ENCODE data around the gene CHD2.
"Not testable (repeated sequence)": the region's sequence is repeated elsewhere in the genome, so short reads cannot be mapped to it uniquely, and the experiment has no call there.

The CHD2 gene

DNA sequence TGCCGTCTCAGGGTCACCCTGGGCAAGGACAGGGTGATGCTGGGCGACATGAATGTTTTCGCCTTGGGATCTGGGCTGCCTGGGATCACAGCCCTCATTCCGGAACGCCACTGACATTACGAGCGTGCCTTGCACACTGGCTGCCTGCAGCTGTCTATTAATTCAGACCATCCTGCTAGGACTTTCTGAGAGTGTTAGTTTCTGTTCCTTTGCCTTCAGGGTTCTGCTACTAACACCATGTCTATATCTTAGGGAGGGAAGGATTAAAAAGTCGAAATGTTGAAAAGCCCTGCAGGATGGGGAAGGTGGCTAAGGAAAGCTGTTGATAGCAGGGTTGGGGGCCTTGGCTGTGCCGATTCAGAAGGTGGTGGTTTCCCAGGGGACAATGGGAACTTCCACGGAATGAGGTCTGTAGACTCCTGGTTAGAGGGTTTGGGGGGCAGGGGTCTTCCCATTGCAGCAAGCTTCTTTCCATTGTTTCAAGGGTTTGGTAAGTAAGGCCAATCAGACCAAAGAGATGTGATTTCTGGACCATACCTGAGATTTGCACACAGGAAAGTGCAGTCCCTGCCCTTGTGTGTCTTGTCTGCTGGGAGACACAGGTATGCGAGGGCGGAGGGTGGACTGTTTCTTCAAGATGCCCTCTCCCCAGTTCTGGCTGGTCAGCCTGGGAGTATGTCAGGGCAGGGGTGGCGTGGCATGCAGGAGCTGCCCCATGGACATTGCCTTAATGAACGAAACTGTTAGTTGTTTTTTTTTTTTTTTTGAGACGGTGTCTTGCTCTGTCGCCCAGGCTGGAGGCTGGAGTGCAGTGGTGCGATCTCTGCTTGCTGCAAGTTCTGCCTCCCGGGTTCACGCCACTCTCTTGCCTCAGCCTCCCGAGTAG is 137.9 kb downstream of the CHD2 start:
- TF ChIP-seq, protein P1, sequence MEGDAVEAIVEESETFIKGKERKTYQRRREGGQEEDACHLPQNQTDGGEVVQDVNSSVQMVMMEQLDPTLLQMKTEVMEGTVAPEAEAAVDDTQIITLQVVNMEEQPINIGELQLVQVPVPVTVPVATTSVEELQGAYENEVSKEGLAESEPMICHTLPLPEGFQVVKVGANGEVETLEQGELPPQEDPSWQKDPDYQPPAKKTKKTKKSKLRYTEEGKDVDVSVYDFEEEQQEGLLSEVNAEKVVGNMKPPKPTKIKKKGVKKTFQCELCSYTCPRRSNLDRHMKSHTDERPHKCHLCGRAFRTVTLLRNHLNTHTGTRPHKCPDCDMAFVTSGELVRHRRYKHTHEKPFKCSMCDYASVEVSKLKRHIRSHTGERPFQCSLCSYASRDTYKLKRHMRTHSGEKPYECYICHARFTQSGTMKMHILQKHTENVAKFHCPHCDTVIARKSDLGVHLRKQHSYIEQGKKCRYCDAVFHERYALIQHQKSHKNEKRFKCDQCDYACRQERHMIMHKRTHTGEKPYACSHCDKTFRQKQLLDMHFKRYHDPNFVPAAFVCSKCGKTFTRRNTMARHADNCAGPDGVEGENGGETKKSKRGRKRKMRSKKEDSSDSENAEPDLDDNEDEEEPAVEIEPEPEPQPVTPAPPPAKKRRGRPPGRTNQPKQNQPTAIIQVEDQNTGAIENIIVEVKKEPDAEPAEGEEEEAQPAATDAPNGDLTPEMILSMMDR (IDR thresholded peaks at IDR 0.05; ENCODE audit: low read depth, low read length) = no peak
- H3K4me3 ChIP-seq (ENCODE audit: low read depth, low read length) = no peak overlapping the region
- in situ Hi-C loops (cut with HindIII; ENCODE audit: low sequenced_read_pairs) = no loop called here
- no peak for DNase-seq (ENCODE audit: low read depth, low spot score)

DNA sequence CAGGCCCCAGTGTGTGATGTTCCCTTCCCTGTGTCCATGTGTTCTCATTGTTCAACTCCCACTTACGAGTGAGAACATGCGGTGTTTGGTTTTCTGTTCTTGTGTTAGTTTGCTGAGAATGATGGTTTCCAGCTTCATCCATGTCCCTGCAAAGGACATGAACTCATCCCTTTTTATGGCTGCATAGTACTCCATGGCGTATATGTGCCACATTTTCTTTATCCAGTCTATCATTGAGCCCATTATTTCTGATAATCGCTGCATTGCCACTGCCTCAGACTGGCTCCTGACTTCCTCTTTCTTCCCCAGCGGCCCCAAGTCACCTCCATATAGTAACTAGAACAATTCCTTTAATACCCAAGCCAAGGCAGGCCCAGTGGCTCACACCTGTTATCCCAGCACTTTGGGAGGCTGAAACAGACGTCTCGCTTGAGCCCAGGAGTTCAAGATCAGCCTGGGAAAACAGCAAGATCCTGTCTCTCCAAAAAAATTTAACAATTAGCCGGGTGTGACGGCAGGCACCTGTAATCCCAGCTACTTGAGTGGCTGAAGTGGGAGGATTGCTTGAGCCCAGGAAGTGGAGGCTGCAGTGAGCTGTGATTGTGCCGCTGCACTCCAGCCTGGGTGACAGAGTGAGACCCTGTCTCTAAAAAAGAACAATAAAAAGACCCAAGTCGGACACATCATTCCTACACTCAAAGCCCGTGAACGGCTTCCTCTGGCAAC is 139.6 kb downstream of the CHD2 start:
- in situ Hi-C loops (cut with HindIII; ENCODE audit: low sequenced_read_pairs); H3K4me3 ChIP-seq (ENCODE audit: low read depth, low read length); DNase-seq (ENCODE audit: low read depth, low spot score): not testable (repeated sequence)

DNA sequence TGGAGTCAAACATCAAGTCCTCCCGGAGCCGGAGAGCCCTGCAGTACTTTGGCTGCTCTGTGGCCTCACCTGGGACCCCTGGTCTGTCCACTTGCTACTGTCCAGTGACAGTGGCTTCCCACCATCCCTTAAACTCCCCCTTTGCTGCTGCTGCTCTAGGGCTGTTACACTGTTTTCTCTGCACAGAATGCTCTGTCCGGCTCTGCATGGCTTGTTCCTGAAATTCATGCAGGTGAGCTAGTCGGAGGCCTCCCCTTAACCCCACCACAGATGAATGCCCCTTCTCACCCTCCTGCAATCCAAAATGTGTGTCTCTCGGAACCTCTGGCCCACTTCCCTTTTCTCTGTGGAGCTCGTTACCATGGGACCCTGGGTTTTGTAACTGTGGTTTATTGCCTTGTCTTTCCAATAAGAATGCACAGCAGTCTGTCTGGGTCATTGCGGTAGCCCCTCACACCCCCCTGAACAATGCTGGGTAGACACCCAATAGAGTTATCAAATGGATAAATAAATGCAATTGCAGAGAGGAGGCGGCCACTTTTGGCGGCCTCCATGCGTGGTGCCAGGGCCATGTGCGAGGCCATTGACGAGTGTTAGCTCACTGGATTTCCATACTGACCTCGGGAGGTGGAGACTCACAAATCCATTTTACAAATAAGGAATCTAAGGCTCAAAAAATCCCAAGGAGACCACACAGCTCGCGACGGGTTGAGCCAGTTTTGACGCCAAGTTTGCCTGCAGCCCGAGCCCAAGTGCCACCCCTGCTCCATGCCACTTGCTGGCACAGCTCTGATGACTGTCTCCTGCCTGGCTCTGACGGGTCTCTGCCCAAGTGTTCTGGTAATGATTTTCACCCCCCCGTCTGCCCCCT is 140.4 kb downstream of the CHD2 start:
- in situ Hi-C loops (cut with HindIII; ENCODE audit: low sequenced_read_pairs) = no loop called here
- TF ChIP-seq, protein P1 (IDR thresholded peaks at IDR 0.05; ENCODE audit: low read depth, low read length) = no peak
- no peak for DNase-seq (ENCODE audit: low read depth, low spot score)
- H3K4me3 ChIP-seq (ENCODE audit: low read depth, low read length) = no peak overlapping the region

DNA sequence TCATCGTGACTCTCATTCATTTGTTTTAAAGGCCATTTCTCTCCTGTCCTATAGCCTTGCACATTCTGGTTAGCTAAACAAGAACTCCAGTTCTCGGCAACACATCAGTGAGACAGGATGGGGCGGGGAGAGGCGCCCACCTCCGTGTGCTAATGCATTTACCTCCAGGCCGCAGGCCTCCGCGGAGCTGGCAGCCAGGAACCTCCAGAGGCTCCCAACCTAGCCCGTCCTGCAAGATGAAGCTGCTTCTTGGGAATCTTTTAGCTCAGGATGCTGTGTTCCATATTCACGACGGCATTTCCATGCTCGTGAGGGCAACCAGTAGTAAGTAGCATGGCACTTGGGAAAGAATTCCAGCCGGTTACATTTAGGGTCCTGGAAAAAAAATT is 141.0 kb downstream of the CHD2 start:
- in situ Hi-C loops (cut with HindIII; ENCODE audit: low sequenced_read_pairs) = no loop called here
- TF ChIP-seq, protein P1 (IDR thresholded peaks at IDR 0.05; ENCODE audit: low read depth, low read length) = no peak

DNA sequence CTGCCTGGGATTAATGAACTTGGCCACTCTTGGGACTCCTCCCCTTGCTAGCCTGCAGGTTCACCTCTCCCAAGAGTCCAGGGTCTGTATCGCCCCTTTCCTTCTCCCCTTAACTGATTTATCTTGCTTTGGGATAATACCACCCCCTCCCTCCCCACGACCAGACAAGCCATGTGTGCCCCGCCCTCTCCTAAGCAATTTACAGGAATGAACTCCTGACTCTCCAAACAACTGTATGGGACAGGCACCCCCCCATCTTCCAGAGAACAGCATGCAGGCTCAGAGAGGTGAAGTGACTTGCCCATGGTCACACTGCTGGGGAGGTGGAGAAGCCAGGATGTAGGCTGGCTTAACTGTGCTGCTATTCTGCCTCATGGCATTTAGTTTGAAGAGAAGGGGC is 142.1 kb downstream of the CHD2 start:
- no peak for DNase-seq (ENCODE audit: low read depth, low spot score)
- no peak overlapping the region for H3K4me3 ChIP-seq (ENCODE audit: low read depth, low read length)
- in situ Hi-C loops (cut with HindIII; ENCODE audit: low sequenced_read_pairs) = no loop called here
- TF ChIP-seq, protein P1 (IDR thresholded peaks at IDR 0.05; ENCODE audit: low read depth, low read length) = no peak

More for the DNA sequence above, 141.0 kb downstream of the CHD2 start:
- no peak overlapping the region for H3K4me3 ChIP-seq (ENCODE audit: low read depth, low read length)
- no peak for DNase-seq (ENCODE audit: low read depth, low spot score)

DNA sequence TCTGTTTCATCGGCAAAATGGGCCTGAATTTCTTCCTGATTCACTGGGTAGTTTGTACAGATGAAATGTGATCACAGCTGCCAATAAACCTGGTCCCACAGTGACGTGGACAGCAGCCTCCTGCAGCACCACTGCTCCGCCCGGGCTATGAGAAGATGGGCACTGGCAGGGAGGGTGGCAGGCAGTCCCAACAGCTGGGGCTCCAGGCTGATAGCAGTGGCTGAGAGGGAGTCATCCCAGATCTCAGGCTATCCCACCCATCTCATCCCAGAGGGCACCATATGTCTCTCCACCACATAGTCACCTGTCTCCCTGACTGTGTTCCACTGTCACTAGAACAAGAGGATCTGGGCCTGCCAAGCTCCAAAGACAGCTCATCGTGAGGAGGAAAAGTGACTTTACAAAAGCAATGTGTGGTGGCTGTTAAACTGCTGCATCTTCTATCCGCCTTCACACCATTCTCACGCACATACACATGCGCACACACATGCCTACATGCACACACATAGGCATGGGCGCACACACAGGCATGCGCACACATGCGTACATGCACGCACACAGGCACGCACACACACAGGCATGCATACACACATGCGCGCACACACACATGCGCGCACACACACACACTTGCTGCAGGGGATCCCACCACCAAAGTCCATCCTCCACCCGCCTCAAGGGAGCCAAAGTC is 142.7 kb downstream of the CHD2 start:
- no peak overlapping the region for H3K4me3 ChIP-seq (ENCODE audit: low read depth, low read length)
- TF ChIP-seq, protein P1 (IDR thresholded peaks at IDR 0.05; ENCODE audit: low read depth, low read length) = no peak
- in situ Hi-C loops (cut with HindIII; ENCODE audit: low sequenced_read_pairs) = no loop called here
- DNase-seq (ENCODE audit: low read depth, low spot score) = no peak
